HepG2 (cell line): ENCODE data around the gene LMNA. TPM values are rescaled to one million over a fixed set of nuclear protein-coding genes. Genes with fewer than 3 reads are reported as not detected.

ENCODE experiments used
- CHD4 ChIP-seq: fragments of 200-600 bp; sonication (generic); IDR thresholded peaks from 2 replicates; pipeline ENCODE4 v1.7.0; 2017; ENCODE audit warnings: mild to moderate bottlenecking, low read length, borderline replicate concordance
- NR2C2 ChIP-seq: sonication (generic); formaldehyde crosslinking; IDR thresholded peaks from 2 replicates; pipeline ENCODE4 v1.4.0; 2020; ENCODE audit warnings: missing genetic modification reagents, mild to moderate bottlenecking, moderate library complexity, borderline replicate concordance
- RORA ChIP-seq: sonication (generic); formaldehyde crosslinking; IDR thresholded peaks from 2 replicates; pipeline ENCODE4 v1.5.0; 2020; ENCODE audit warnings: mild to moderate bottlenecking, missing genetic modification reagents, moderate library complexity
- SALL2 ChIP-seq: sonication (generic); formaldehyde crosslinking; IDR thresholded peaks from 2 replicates; pipeline ENCODE4 v1.8.1; 2023; ENCODE audit warnings: mild to moderate bottlenecking, missing genetic modification reagents, inconsistent platforms
- SOX5 ChIP-seq: IDR thresholded peaks from 2 replicates; pipeline ENCODE4 v1.6.1; 2016; ENCODE audit warnings: borderline replicate concordance
- THAP11 ChIP-seq: IDR thresholded peaks from 2 replicates; pipeline ENCODE4 v1.6.1; 2016; ENCODE audit warnings: missing biosample characterization, missing genetic modification reagents
- YEATS2 ChIP-seq: sonication (generic); formaldehyde crosslinking; IDR thresholded peaks from 2 replicates; pipeline ENCODE4 v1.4.0; 2020; ENCODE audit warnings: missing genetic modification reagents, borderline replicate concordance
- ZMYM4 ChIP-seq: sonication (generic); formaldehyde crosslinking; IDR thresholded peaks from 2 replicates; pipeline ENCODE4 v1.8.1; 2023; ENCODE audit warnings: mild to moderate bottlenecking, missing genetic modification reagents
- ZNF12 ChIP-seq: sonication (generic); formaldehyde crosslinking; IDR thresholded peaks from 2 replicates; pipeline ENCODE4 v1.5.0; 2020; ENCODE audit warnings: missing genetic modification reagents
- ZNF326 ChIP-seq: sonication (generic); formaldehyde crosslinking; IDR thresholded peaks from 2 replicates; pipeline ENCODE4 v1.4.0; 2020; ENCODE audit warnings: missing genetic modification reagents, borderline replicate concordance
- ZNF550 ChIP-seq: sonication (generic); formaldehyde crosslinking; IDR thresholded peaks from 2 replicates; pipeline ENCODE4 v1.4.0; 2020; ENCODE audit warnings: mild to moderate bottlenecking, missing genetic modification reagents, borderline replicate concordance
- ZNF558 ChIP-seq: sonication (generic); formaldehyde crosslinking; IDR thresholded peaks from 2 replicates; pipeline ENCODE4 v1.9.0; 2022; ENCODE audit warnings: mild to moderate bottlenecking, missing genetic modification reagents, borderline replicate concordance
- ZNF615 ChIP-seq: sonication (generic); formaldehyde crosslinking; IDR thresholded peaks from 2 replicates; pipeline ENCODE4 v1.5.0; 2020; ENCODE audit warnings: mild to moderate bottlenecking, missing genetic modification reagents, borderline replicate concordance
- ZNF670 ChIP-seq: sonication (generic); formaldehyde crosslinking; IDR thresholded peaks from 2 replicates; pipeline ENCODE4 v1.8.0; 2022; ENCODE audit warnings: mild to moderate bottlenecking, missing genetic modification reagents, borderline replicate concordance
- ZNF788 ChIP-seq: sonication (generic); formaldehyde crosslinking; IDR thresholded peaks from 2 replicates; pipeline ENCODE4 v1.5.0; 2020; ENCODE audit warnings: mild to moderate bottlenecking, missing genetic modification reagents, borderline replicate concordance
- polyA plus RNA-seq, 8 experiments: library from polyadenylated mRNA; depleted of rRNA in 3 of 8; stranded (reverse) in 7 of 8; unstranded in 1 of 8; fragments of >200 nt; fragmentation: Illumina TruSeq in 4 of 8; extraction: Trizol in 4 of 8; gene quantifications; 2 replicates each; pipeline versions ENCODE4 v1.2.1 to v1.2.3, GENCODE V29; 2011 to 2016; ENCODE audit warnings: low read depth in 4 of 8, missing spikeins in 1 of 8, mixed read lengths in 1 of 8; ENCODE audit not compliant: insufficient read depth in 1 of 8
- total RNA-seq, 5 experiments: library from RNA; depleted of rRNA; stranded (reverse); fragments of >200 nt; fragmentation: Illumina TruSeq; extraction: Trizol; gene quantifications; 2 replicates each; pipeline ENCODE4 v1.2.3, GENCODE V29; 2016; ENCODE audit warnings: low read depth in 1 of 5
- TF ChIP-seq, protein P1 (sequence below): sonication (generic); formaldehyde crosslinking; conservative IDR thresholded peaks from 2 replicates; pipeline ENCODE4 v1.4.0; 2020; ENCODE audit warnings: missing genetic modification reagents
- TF ChIP-seq, protein P2 (sequence below): sonication (generic); formaldehyde crosslinking; IDR thresholded peaks from 2 replicates; pipeline ENCODE4 v1.8.0; 2022; ENCODE audit warnings: mild to moderate bottlenecking, missing genetic modification reagents, borderline replicate concordance
- TF ChIP-seq, protein P3 (sequence below): sonication (generic); formaldehyde crosslinking; IDR thresholded peaks from 2 replicates; pipeline ENCODE4 v1.5.1; 2020; ENCODE audit warnings: missing genetic modification reagents, mild to moderate bottlenecking, borderline replicate concordance
- TF ChIP-seq, protein P4 (sequence below): sonication (generic); formaldehyde crosslinking; IDR thresholded peaks from 2 replicates; pipeline ENCODE4 v1.5.1; 2020; ENCODE audit warnings: mild to moderate bottlenecking, missing genetic modification reagents
- TF ChIP-seq, protein P5 (sequence below): sonication (generic); formaldehyde crosslinking; IDR thresholded peaks from 2 replicates; pipeline ENCODE4 v1.4.0; 2020; ENCODE audit warnings: missing genetic modification reagents; ENCODE audit errors: not compliant biosample characterization

The LMNA gene
- total and polyA plus RNA-seq, 2 of the 13 experiments (the other 11 are each of a cell fraction or from before 2014, with no cell fraction given), result 107 to 225 TPM

DNA sequence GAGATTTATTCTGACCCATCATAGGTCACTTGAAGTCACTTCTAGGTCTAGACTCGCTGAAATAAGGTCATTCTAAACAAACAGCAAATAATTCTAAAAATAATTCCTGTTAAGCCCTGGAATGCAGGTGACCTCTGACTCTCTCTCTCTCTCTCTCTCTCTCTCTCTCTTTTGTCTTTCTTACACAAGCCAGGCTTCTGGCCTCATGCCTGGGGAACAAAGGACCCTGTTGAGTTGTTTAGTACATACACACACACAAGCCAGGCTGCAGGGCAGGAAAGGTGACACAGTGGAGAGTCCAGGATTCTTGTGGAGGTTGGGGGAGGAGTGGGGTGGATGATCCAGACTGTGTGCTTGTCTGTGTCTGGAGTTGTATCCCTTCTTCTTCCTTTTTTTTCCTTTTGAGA lies 28.3 kb upstream of the LMNA start (continued):
- TF ChIP-seq, protein P1, sequence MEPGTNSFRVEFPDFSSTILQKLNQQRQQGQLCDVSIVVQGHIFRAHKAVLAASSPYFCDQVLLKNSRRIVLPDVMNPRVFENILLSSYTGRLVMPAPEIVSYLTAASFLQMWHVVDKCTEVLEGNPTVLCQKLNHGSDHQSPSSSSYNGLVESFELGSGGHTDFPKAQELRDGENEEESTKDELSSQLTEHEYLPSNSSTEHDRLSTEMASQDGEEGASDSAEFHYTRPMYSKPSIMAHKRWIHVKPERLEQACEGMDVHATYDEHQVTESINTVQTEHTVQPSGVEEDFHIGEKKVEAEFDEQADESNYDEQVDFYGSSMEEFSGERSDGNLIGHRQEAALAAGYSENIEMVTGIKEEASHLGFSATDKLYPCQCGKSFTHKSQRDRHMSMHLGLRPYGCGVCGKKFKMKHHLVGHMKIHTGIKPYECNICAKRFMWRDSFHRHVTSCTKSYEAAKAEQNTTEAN (CRISPR knock-in tag), result 0 out of 2 replicates have a peak, but pooled peaks have one; percentile 34
- TF ChIP-seq ZNF670 (CRISPR knock-in tag), result peak; percentile 82; the same call in 1 of the 2 replicates
- TF ChIP-seq ZNF615 (CRISPR knock-in tag), result 0 out of 2 replicates have a peak, but pooled peaks have one; percentile 87
- TF ChIP-seq SOX5 (CRISPR knock-in tag), result peak; percentile 100
- TF ChIP-seq, protein P2, sequence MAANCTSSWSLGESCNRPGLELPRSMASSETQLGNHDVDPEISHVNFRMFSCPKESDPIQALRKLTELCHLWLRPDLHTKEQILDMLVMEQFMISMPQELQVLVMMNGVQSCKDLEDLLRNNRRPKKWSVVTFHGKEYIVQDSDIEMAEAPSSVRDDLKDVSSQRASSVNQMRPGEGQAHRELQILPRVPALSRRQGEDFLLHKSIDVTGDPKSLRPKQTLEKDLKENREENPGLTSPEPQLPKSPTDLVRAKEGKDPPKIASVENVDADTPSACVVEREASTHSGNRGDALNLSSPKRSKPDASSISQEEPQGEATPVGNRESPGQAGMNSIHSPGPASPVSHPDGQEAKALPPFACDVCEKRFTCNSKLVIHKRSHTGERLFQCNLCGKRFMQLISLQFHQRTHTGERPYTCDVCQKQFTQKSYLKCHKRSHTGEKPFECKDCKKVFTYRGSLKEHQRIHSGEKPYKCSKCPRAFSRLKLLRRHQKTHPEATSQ (CRISPR knock-in tag), result peak; percentile 38; the same call in 1 of the 2 replicates
- no peak for TF ChIP-seq ZNF558
- peak; percentile 67; the same call in 1 of the 2 replicates for TF ChIP-seq ZNF788 (CRISPR knock-in tag)
- no peak for TF ChIP-seq ZNF326
- TF ChIP-seq, protein P3, sequence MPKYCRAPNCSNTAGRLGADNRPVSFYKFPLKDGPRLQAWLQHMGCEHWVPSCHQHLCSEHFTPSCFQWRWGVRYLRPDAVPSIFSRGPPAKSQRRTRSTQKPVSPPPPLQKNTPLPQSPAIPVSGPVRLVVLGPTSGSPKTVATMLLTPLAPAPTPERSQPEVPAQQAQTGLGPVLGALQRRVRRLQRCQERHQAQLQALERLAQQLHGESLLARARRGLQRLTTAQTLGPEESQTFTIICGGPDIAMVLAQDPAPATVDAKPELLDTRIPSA (CRISPR knock-in tag), result no peak
- peak; percentile 95 for TF ChIP-seq NR2C2 (CRISPR knock-in tag)
- peak; percentile 82; the same call in 1 of the 2 replicates for TF ChIP-seq SALL2 (CRISPR knock-in tag)
- no peak for TF ChIP-seq ZNF550
- TF ChIP-seq RORA (CRISPR knock-in tag), result 0 out of 2 replicates have a peak, but pooled peaks have one; percentile 29
- TF ChIP-seq YEATS2, result peak; percentile 73; the same call in 1 of the 2 replicates
- TF ChIP-seq ZMYM4, result peak; percentile 70
- peak; percentile 80; the same call in 1 of the 2 replicates for TF ChIP-seq CHD4
- TF ChIP-seq, protein P4, sequence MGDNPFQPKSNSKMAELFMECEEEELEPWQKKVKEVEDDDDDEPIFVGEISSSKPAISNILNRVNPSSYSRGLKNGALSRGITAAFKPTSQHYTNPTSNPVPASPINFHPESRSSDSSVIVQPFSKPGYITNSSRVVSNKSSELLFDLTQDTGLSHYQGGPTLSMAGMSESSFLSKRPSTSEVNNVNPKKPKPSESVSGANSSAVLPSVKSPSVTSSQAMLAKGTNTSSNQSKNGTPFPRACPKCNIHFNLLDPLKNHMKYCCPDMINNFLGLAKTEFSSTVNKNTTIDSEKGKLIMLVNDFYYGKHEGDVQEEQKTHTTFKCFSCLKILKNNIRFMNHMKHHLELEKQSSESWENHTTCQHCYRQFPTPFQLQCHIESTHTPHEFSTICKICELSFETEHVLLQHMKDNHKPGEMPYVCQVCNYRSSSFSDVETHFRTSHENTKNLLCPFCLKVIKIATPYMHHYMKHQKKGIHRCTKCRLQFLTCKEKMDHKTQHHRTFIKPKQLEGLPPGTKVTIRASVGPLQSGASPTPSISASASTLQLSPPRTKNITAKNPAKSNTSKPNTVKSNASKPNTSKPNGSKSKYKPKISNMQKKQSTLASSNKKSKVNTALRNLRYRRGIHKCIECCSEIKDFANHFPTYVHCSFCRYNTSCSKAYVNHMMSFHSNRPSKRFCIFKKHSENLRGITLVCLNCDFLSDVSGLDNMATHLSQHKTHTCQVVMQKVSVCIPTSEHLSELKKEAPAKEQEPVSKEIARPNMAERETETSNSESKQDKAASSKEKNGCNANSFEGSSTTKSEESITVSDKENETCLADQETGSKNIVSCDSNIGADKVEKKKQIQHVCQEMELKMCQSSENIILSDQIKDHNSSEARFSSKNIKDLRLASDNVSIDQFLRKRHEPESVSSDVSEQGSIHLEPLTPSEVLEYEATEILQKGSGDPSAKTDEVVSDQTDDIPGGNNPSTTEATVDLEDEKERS (CRISPR knock-in tag), result no peak
- TF ChIP-seq ZNF12 (CRISPR knock-in tag), result peak; percentile 57; the same call in 1 of the 2 replicates
- TF ChIP-seq THAP11 (CRISPR knock-in tag), result peak; percentile 90
- TF ChIP-seq, protein P5, sequence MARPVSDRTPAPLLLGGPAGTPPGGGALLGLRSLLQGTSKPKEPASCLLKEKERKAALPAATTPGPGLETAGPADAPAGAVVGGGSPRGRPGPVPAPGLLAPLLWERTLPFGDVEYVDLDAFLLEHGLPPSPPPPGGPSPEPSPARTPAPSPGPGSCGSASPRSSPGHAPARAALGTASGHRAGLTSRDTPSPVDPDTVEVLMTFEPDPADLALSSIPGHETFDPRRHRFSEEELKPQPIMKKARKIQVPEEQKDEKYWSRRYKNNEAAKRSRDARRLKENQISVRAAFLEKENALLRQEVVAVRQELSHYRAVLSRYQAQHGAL (CRISPR knock-in tag), result no peak
